Measurements from ENCODE around the gene GPC5.

GPC5 gene

GRCh38 chr13:92042522-92042921 lies 644.1 kb downstream of the GPC5 start:
- Histone ChIP-seq H3K9ac (ENCODE audit: low read length) (no peak overlapping the region), H3K27me3 (ENCODE audit: control insufficient read depth, insufficient read depth, low read length) (no peaks in the 10 kb centered on the region), H3K4me1 (ENCODE audit: control insufficient read depth, low read depth, low read length) (no peaks in the 10 kb centered on the region), H3K36me3 (ENCODE audit: control insufficient read depth, low read depth, low read length) (no peaks in the 10 kb centered on the region), H3K4me3 (ENCODE audit: low read length) (no peak overlapping the region), H3K9me3 (ENCODE audit: control insufficient read depth, low read depth, low read length) (no peaks in the 10 kb centered on the region), H3K27ac (ENCODE audit: low read length) (no peak overlapping the region)

GRCh38 chr13:92044351-92044750 lies 645.9 kb downstream of the GPC5 start:
- Histone ChIP-seq H3K27ac (ENCODE audit: low read length) (no peak overlapping the region), H3K4me3 (ENCODE audit: low read length) (no peak overlapping the region), H3K27me3 (ENCODE audit: control insufficient read depth, insufficient read depth, low read length) (no peaks in the 10 kb centered on the region), H3K36me3 (ENCODE audit: control insufficient read depth, low read depth, low read length) (no peaks in the 10 kb centered on the region), H3K9ac (ENCODE audit: low read length) (no peak overlapping the region), H3K9me3 (ENCODE audit: control insufficient read depth, low read depth, low read length) (no peaks in the 10 kb centered on the region), H3K4me1 (ENCODE audit: control insufficient read depth, low read depth, low read length) (no peaks in the 10 kb centered on the region)

- Histone ChIP-seq H3K27me3 (ENCODE audit: control insufficient read depth, insufficient read depth, low read length) (no peaks in the 10 kb centered on the region), H3K4me3 (ENCODE audit: low read length) (no peak overlapping the region), H3K9ac (ENCODE audit: low read length) (no peak overlapping the region), H3K9me3 (ENCODE audit: control insufficient read depth, low read depth, low read length) (no peaks in the 10 kb centered on the region), H3K4me1 (ENCODE audit: control insufficient read depth, low read depth, low read length) (no peaks in the 10 kb centered on the region), H3K36me3 (ENCODE audit: control insufficient read depth, low read depth, low read length) (no peaks in the 10 kb centered on the region), H3K27ac (ENCODE audit: low read length) (no peak overlapping the region)
Measured at GRCh38 chr13:92054389-92054788, 656.0 kb downstream of the GPC5 start.

- Histone ChIP-seq H3K27me3 (ENCODE audit: control insufficient read depth, insufficient read depth, low read length) (no peaks in the 10 kb centered on the region), H3K9ac (ENCODE audit: low read length) (no peak overlapping the region), H3K27ac (ENCODE audit: low read length) (no peak overlapping the region), H3K4me1 (ENCODE audit: control insufficient read depth, low read depth, low read length) (no peaks in the 10 kb centered on the region), H3K4me3 (ENCODE audit: low read length) (no peak overlapping the region), H3K36me3 (ENCODE audit: control insufficient read depth, low read depth, low read length) (no peaks in the 10 kb centered on the region), H3K9me3 (ENCODE audit: control insufficient read depth, low read depth, low read length) (no peaks in the 10 kb centered on the region)
Measured at GRCh38 chr13:92074658-92075057, 676.2 kb downstream of the GPC5 start.

GRCh38 chr13:92097337-92097903 lies 699.0 kb downstream of the GPC5 start:
- Histone ChIP-seq H3K4me1 (ENCODE audit: control insufficient read depth, low read depth, low read length) (no peaks in the 10 kb centered on the region), H3K36me3 (ENCODE audit: control insufficient read depth, low read depth, low read length) (no peaks in the 10 kb centered on the region), H3K27ac (ENCODE audit: low read length) (no peak overlapping the region)

GRCh38 chr13:92101801-92102200 lies 703.4 kb downstream of the GPC5 start:
- no peaks in the 10 kb centered on the region for H3K4me1 ChIP-seq (ENCODE audit: control insufficient read depth, low read depth, low read length)

More at GRCh38 chr13:92097337-92097903, 699.0 kb downstream of the GPC5 start:
- Histone ChIP-seq H3K9me3 (ENCODE audit: control insufficient read depth, low read depth, low read length) (no peaks in the 10 kb centered on the region), H3K9ac (ENCODE audit: low read length) (no peak overlapping the region), H3K27me3 (ENCODE audit: control insufficient read depth, insufficient read depth, low read length) (no peaks in the 10 kb centered on the region), H3K4me3 (ENCODE audit: low read length) (no peak overlapping the region)

GRCh38 chr13:92103689-92104153 lies 705.3 kb downstream of the GPC5 start:
- Histone ChIP-seq H3K27ac (ENCODE audit: low read length) (no peak overlapping the region), H3K4me1 (ENCODE audit: control insufficient read depth, low read depth, low read length) (no peaks in the 10 kb centered on the region), H3K4me3 (ENCODE audit: low read length) (no peak overlapping the region), H3K36me3 (ENCODE audit: control insufficient read depth, low read depth, low read length) (no peaks in the 10 kb centered on the region), H3K9ac (ENCODE audit: low read length) (no peak overlapping the region), H3K9me3 (ENCODE audit: control insufficient read depth, low read depth, low read length) (no peaks in the 10 kb centered on the region), H3K27me3 (ENCODE audit: control insufficient read depth, insufficient read depth, low read length) (no peaks in the 10 kb centered on the region)

More at GRCh38 chr13:92101801-92102200, 703.4 kb downstream of the GPC5 start:
- Histone ChIP-seq H3K4me3 (ENCODE audit: low read length) (no peak overlapping the region), H3K27me3 (ENCODE audit: control insufficient read depth, insufficient read depth, low read length) (no peaks in the 10 kb centered on the region), H3K9ac (ENCODE audit: low read length) (no peak overlapping the region), H3K9me3 (ENCODE audit: control insufficient read depth, low read depth, low read length) (no peaks in the 10 kb centered on the region), H3K27ac (ENCODE audit: low read length) (no peak overlapping the region), H3K36me3 (ENCODE audit: control insufficient read depth, low read depth, low read length) (no peaks in the 10 kb centered on the region)

GRCh38 chr13:92122186-92122853 lies 723.9 kb downstream of the GPC5 start:
- Histone ChIP-seq H3K4me3 (ENCODE audit: low read length) (no peak overlapping the region), H3K27ac (ENCODE audit: low read length) (no peak overlapping the region), H3K9ac (ENCODE audit: low read length) (no peak overlapping the region), H3K4me1 (ENCODE audit: control insufficient read depth, low read depth, low read length) (no peaks in the 10 kb centered on the region), H3K27me3 (ENCODE audit: control insufficient read depth, insufficient read depth, low read length) (no peaks in the 10 kb centered on the region), H3K36me3 (ENCODE audit: control insufficient read depth, low read depth, low read length) (no peaks in the 10 kb centered on the region), H3K9me3 (ENCODE audit: control insufficient read depth, low read depth, low read length) (no peaks in the 10 kb centered on the region)

- Histone ChIP-seq H3K27me3 (ENCODE audit: control insufficient read depth, insufficient read depth, low read length) (no peaks in the 10 kb centered on the region), H3K4me3 (ENCODE audit: low read length) (no peak overlapping the region), H3K9ac (ENCODE audit: low read length) (no peak overlapping the region), H3K9me3 (ENCODE audit: control insufficient read depth, low read depth, low read length) (no peaks in the 10 kb centered on the region), H3K27ac (ENCODE audit: low read length) (no peak overlapping the region), H3K36me3 (ENCODE audit: control insufficient read depth, low read depth, low read length) (no peaks in the 10 kb centered on the region), H3K4me1 (ENCODE audit: control insufficient read depth, low read depth, low read length) (no peaks in the 10 kb centered on the region)
Measured at GRCh38 chr13:92126399-92126798, 728.0 kb downstream of the GPC5 start.

GRCh38 chr13:92135509-92135908 lies 737.1 kb downstream of the GPC5 start:
- Histone ChIP-seq H3K9ac (ENCODE audit: low read length) (no peak overlapping the region), H3K4me3 (ENCODE audit: low read length) (no peak overlapping the region), H3K36me3 (ENCODE audit: control insufficient read depth, low read depth, low read length) (no peaks in the 10 kb centered on the region), H3K4me1 (ENCODE audit: control insufficient read depth, low read depth, low read length) (no peaks in the 10 kb centered on the region), H3K27me3 (ENCODE audit: control insufficient read depth, insufficient read depth, low read length) (no peaks in the 10 kb centered on the region), H3K9me3 (ENCODE audit: control insufficient read depth, low read depth, low read length) (no peaks in the 10 kb centered on the region), H3K27ac (ENCODE audit: low read length) (no peak overlapping the region)

- no peak overlapping the region for H3K27ac ChIP-seq (ENCODE audit: low read length)
- no peak overlapping the region for H3K4me3 ChIP-seq (ENCODE audit: low read length)
- no peaks in the 10 kb centered on the region for H3K9me3 ChIP-seq (ENCODE audit: control insufficient read depth, low read depth, low read length)
- H3K27me3 ChIP-seq (ENCODE audit: control insufficient read depth, insufficient read depth, low read length), result no peaks in the 10 kb centered on the region
- no peaks in the 10 kb centered on the region for H3K4me1 ChIP-seq (ENCODE audit: control insufficient read depth, low read depth, low read length)
- no peak overlapping the region for H3K9ac ChIP-seq (ENCODE audit: low read length)
- H3K36me3 ChIP-seq (ENCODE audit: control insufficient read depth, low read depth, low read length), result no peaks in the 10 kb centered on the region
Measured at GRCh38 chr13:92136449-92137155, 738.2 kb downstream of the GPC5 start.

All from iPS-18a (cell line).